GM15510 (cell line): ENCODE measurements around the gene GPSM1.

Experiments used
- POLR2A ChIP-seq: IDR thresholded peaks from 3 replicates; pipeline ENCODE4 v1.6.1; 2011; ENCODE audit warnings: borderline replicate concordance; ENCODE audit not compliant: insufficient read length; ENCODE audit errors: extremely low read depth

GPSM1 gene

DNA sequence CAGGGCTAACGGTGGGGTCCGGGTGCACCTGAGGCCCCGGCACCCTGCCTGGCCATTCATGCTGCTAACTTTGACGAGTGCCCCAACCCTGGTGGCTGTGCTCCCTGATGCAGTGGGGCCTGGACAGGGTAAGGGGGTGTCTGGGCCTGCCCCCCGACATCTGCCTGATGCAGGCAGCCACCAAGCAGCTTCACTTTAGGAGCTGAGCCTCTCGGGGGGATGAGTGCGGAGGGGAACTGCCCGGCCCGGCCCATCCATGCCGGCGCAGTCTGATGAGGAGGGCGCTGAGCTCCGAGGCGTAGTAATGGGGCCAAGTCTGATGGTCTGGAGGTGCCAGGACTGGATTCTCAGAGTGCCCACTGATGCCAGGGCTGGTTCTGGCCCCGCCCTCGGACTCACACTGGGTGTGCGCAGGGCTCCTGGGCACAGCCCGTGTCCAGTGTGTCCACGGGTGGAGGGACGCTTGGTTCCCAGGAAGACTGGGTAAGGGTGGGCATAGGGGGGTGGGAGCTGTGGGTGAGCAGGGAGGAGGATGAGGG lies 19.7 kb downstream of the GPSM1 start:
- TF ChIP-seq POLR2A: no peak

DNA sequence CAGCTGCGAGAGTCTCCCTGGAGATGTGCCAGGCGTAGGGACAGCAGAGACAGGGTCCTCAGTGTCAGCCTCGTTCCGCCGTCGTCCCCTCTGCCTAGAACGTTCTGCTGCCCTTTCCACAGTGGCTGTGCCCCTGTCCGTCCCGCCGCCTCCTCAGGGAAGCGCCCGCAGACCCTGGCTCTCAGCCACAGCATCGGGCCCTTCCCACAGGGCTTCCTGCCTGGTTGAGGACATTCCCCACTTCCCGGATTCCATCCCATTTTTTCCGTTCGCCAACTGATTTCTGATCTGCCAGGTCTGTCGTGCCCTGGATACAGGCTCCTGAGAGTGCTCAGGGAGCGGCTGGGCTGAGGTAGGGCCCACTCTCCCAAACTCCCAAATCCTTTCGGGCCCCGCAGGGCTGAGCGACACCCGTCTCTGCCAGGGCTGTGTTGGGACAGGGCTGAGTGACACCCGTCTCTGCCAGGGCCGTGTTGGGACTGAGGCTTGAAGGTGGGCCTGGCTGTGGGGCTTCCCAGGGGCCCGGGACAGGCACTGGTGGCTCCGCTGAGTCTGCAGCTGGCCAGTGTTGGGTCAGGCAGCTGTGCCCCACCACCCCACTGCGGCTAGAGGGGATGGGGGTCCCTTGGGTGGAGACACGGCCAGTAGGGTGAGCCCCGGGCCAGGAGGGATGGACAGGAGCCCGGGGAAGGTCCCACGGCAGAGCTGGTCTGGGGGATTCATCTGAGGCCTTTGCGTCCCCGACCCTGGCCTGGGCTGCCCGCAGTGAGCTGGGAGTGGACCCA lies 20.3 kb downstream of the GPSM1 start:
- no peak for TF ChIP-seq POLR2A

DNA sequence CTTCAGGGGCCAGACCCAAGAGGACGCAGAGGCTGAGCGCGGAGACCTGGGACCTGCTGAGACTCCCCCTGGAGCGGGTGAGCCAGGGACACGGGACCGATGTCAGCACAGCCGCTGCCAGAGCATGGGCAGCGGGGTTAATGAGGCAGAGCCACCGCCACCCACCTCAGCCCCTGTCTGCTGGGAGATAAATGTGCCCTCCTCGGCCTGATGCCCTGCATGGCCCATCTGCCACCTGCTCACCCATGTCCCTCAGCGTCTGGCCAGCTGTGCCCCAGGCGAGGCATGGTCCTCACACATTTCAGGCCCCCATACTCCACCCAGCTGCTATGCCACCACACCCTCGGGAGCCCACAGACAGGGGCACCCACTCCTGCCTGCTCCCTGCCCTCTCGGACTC lies 21.4 kb downstream of the GPSM1 start:
- no peak for TF ChIP-seq POLR2A

DNA sequence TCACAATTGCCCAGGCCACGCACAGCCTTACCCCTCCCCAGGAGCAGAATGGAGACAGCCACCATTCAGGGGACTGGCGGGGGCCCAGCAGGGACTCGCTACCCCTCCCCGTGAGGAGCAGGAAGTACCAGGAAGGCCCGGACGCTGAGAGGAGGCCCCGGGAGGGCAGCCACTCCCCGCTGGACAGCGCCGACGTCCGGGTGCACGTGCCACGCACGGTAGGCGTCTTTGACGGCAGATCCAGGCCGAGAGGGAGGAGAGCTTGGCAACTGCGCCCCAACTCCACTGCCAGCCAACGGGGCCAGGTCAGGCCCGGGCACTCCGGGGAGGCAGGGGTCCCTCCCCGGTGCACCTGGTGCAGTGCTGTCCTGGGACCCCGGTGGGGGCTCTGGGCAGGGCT lies 22.2 kb downstream of the GPSM1 start:
- TF ChIP-seq POLR2A: no peak

DNA sequence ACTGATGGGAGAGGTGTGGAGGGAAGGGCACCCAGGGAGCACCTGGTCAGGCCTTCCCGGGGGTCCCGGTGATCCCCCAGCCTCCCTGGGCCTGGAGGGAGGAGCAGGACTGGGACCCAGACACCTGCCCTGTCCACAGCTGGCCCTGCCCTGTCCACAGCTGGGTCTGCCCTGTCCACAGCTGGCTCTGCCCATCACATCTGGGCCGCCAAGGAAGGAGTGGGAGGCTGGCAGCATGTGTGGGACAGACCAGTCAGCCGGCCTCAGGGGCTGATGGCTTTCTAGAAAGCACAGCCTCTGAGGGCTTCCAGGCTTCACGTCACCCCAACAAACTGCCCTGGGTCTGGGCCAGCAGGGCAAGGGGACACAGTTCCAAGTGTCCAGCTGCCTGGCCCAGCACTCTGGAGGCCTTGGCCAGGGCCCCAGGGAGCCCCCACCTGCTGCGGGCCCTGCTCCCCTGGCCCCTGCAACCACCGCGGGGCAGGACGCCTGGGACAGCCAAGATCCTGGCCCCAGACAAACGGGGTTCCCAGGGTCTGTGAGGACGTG lies 24.0 kb downstream of the GPSM1 start:
- no peak for TF ChIP-seq POLR2A

DNA sequence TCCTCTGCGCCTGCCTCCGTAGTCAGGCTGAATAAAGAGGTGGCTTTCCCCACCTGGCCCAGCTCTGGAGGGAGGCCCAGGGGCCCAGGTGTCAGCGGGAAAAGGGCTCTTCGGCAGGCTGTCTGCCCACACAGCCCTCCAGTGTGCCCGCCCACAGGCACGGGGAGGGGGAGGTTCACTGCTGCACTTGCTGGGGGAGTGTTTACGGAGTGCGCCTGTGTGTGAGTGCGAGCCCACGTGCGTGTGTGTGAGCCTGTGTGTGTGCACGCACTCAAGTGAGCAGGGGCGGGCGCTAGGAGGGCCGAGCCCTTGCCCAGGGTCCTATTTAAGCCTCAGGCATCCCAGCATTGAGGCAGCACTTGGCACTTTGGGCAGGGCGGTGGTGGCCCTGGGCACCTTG lies 25.3 kb downstream of the GPSM1 start:
- no peak for TF ChIP-seq POLR2A

DNA sequence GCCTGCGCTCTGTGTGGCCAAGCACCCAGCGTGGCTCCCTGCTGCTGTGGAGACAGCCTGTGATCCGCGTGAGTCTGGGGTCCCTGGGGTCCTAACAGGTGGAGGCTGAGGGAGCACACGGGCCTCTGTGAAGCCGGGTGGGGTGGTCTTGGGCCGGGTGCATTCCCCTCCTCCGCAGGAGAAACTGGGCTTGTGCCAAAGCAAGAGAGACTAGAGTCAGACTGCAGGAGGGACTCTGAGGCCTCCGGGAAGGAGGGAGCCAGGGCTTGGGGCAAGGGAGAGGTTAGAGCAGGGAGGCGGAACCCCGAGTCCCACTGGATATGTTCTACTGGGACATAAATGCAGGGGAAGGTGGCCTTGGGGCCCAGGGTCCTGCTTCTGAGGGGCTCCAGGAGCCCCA lies 25.7 kb downstream of the GPSM1 start:
- TF ChIP-seq POLR2A: no peak

DNA sequence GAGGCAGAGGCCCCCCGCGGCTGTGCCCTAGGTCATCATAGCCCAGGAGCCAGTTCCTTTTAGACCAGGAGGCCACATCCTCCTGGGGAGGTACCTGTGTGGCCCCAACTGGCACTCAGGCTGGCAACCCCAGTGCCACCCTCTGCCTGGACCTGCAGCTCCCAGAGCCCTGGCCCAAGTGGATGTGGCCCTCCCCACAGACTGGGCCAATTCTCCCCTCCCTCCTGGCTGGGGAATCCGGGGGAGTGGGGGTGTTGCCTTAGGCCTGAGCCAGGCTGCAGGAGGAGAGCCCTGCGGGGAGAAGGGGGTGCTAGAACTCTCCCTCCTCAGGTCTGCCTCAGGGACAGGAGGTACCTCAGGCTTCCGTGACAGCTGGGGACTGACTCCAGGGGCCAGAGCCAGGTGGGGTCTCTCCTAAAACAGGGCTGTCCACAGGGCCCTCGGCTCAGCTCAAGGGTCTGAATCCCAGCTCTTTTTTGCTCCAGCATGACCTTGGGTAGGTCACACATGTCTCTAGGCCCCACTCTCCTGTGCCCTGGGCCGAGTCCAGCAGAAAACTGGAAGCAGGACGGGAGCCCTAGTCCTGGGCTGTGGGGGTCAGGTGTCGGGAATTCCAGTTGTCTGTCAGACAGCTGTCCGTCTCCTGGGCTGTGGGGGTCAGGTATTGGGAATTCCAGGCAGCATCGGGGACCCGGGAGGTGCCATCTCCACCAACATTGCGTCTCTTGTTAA lies 26.6 kb downstream of the GPSM1 start:
- no peak for TF ChIP-seq POLR2A

DNA sequence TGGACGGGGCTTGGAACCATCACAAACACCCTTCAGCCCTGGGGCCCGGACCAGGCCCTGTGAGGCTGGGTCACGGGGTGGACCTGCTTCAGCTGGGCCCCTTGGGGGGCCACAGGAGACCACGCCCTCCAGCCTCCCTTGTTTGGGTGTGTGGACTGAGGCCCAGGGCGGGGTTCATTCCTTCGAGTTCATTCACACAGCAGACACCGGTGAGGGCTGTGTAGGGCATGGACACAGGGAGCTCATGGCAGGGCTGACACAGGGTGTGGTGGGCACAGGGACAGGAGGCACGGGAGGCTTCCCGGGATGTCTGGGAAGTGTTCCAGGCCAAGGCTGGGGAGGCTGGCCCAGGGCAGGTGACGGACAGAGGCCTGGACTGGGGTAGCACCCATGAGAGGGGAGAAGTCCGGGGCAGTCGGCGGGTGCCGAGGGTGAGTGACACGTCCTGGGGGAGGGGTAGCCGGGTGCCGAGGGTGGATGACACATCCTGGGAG lies 27.3 kb downstream of the GPSM1 start:
- no peak for TF ChIP-seq POLR2A

DNA sequence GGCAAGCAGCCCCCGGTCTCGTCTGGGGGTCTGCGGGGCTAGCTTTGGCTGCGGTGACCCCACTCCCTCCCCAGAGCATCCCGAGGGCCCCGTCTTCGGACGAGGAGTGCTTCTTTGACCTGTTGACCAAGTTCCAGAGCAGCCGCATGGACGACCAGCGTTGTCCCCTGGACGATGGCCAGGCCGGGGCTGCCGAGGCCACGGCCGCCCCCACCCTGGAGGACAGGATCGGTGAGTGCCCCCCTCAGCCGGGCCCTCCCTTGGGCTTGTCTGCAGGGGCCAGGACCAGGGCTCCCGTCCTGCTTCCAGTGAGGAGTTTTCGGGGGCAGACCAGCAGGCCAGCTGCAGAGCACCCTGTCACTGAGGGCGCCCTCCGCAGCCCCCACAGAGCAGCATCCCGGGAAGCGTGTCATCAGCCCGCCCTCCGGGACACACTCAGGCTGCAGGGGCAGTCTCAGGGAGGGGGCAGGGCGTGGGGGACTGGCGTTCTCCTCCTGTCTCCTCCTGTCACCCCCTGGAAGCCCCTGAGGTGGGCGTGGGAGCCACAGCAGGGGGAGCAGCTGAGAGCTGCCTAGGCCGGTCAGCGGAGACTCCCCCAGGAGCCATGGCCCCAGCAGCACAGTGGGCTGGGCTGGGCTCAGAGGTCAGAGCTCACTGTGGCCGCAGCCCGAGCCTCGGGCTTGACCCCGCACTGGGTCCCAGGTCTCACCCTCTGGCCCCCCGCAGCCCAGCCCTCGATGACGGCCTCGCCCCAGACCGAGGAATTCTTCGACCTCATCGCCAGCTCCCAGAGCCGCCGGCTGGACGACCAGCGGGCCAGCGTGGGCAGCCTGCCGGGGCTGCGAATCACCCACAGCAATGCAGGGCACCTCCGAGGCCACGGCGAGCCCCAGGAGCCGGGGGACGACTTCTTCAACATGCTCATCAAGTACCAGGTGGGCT lies 28.5 kb downstream of the GPSM1 start:
- no peak for TF ChIP-seq POLR2A

DNA sequence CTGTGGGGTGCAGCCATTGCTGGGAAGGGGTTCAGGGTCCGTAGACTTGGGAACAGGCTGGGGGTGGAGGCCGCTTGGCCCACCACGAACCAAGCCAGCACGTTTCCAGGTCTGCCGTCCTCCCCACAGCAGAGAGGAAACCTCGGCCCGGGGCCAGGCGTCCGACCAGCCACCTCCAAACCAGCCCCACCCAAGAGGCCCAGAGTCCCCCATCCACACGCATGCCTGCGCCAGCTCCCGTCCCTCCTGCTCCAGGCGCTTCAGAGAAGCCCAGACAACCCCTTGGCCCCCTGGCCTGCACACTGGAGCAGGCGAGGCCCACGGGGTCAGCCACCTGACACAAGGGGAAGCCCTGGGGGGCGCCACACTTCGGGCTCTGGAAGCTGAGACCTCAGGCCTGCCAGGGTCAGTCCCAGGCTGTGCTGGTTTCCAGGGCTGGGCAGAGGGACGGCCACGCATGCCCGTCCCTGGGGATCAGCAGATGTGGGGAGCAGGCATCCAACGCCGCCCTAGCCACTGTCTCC lies 29.9 kb downstream of the GPSM1 start:
- TF ChIP-seq POLR2A: no peak

DNA sequence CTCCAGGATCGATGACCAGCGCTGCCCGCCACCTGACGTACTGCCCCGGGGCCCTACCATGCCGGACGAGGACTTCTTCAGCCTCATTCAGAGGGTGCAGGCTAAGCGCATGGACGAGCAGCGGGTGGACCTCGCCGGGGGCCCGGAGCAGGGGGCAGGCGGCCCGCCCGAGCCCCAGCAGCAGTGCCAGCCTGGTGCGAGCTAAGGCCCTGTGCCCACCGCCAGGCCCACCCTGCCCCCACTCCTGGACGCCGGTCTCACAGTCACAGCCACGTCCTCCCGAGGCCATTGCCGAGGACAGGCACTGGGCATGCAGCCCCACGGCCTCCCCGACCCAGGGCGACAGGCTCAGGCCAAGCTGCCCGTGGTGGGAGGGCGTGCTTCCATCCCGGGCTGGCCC lies 30.7 kb downstream of the GPSM1 start:
- no peak for TF ChIP-seq POLR2A

DNA sequence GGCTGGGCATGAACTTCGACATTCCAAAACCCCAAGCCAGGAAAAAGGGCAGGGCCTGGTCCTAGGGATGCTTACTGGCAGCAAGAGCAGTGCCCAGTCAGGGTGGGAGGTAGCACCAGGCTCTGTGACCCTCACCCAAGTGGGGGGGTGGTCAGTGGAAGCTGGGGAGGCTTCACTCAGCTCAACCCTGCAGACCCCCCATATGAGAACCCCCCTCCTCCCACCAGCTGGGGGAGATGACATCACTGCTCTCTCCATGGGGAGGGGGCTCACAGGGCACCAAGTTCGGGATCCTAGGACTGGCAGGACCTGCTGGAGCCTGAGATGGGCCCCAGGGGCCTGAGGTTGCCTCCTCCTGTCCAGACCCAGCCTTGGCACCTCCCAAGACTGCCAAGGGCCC lies 31.5 kb downstream of the GPSM1 start:
- TF ChIP-seq POLR2A: no peak

DNA sequence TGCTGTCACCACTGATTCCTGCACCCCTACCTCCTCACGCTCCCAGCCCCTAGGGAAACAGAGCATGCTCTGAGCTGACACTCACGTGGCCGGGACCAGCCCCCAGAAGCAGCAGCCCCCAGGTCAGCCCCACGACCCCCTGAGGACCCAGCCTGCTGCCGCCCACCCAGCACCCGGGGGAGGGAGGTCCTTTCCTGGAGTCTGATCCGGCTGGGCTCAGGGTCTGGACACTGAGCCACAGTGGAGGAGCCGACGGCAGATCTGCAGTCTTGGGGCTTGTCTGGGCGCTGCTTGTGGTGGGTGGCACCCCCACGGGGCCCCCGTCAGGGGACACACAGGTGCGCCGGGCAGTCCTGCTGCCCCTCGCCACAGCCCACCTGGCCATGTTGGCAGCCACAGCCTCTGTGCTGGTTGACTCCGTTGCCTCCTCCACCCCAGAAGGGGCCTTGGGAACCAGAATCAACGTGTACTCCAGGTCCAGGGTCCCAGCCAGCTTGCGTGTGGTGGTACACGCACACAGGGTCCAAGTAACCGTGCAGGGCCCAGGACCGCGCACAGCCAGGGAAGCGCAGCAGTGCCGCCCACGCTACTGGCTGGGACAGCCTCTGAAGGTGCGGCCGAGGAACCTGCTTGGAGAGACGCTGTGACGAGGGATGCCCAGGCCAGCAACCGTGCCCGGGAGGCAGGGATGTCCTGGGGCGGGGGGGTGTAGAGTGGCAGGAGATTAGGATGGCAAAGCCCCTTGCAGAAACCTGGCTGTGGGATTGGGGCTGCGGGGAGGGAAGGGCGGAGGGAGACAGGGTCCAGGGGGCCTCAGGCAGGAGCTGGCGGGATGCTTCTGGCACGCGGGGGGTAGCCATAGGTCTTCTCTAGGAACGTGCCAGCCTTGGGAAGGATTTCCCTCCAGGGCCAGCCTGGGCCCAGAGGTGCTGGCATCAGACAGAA lies 32.7 kb downstream of the GPSM1 start:
- no peak for TF ChIP-seq POLR2A
